Naive B cell (primary cell): ENCODE data around the gene FGF12. TPM values are rescaled to one million over a fixed set of nuclear protein-coding genes. Genes with fewer than 3 reads are reported as not detected.

Source experiments
- ATAC-seq, 2 donors: fragments of 150-1000 bp; cut with Tn5 transposase; 2 replicates each; pipeline ENCODE4 v1.10.0; 2021; ENCODE audit warnings: low read depth in 2 of 2, mild to moderate bottlenecking in 2 of 2, moderate library complexity in 2 of 2
- DNase-seq: peaks from one replicate; pipeline ENCODE4 v3.0.0; 2022
- H3K27ac Mint-ChIP-seq, 6 donors: one replicate each; pipeline ENCODE4 v1.8.0; 2020 to 2022; ENCODE audit warnings: mild to moderate bottlenecking in 6 of 6, mixed read lengths in 6 of 6, moderate library complexity in 5 of 6, inconsistent platforms in 2 of 6
- H3K27me3 Mint-ChIP-seq, 3 donors: one replicate each; pipeline ENCODE4 v1.8.0; 2021 to 2022; ENCODE audit warnings: mixed read lengths in 3 of 3, mild to moderate bottlenecking in 1 of 3
- H3K36me3 Mint-ChIP-seq, 2 donors: one replicate each; pipeline ENCODE4 v1.8.0; 2020 to 2022; ENCODE audit warnings: mixed read lengths in 2 of 2, inconsistent platforms in 1 of 2, mild to moderate bottlenecking in 1 of 2
- H3K4me1 Mint-ChIP-seq, 3 donors: one replicate each; pipeline ENCODE4 v1.8.0; 2020 to 2022; ENCODE audit warnings: mixed read lengths in 3 of 3, inconsistent platforms in 1 of 3, mild to moderate bottlenecking in 1 of 3, moderate library complexity in 1 of 3
- H3K4me3 Mint-ChIP-seq, 8 donors: one replicate each; pipeline ENCODE4 v1.8.0; 2020 to 2022; ENCODE audit warnings: mild to moderate bottlenecking in 8 of 8, mixed read lengths in 8 of 8, moderate library complexity in 8 of 8, inconsistent platforms in 2 of 8
- H3K9me3 Mint-ChIP-seq, 7 donors: one replicate each; pipeline ENCODE4 v1.8.0; 2020 to 2022; ENCODE audit warnings: mixed read lengths in 7 of 7, mild to moderate bottlenecking in 5 of 7, inconsistent platforms in 2 of 7, moderate library complexity in 1 of 7
- polyA plus RNA-seq, 6 donors: library from polyadenylated mRNA; unstranded; fragments of 300-500 nt; fragmentation: Illumina TruSeq; gene quantifications; one replicate each; pipeline ENCODE4 v1.2.3, GENCODE V29; 2021; ENCODE audit warnings: low read depth in 6 of 6

The FGF12 gene
- polyA plus RNA-seq, 6 donors from 2014 or later, result not detected

GRCh38 chr3:192284443-192285072 is 442.8 kb downstream of the FGF12 start:
- peaks cover 0 to 5% (median 0%) of the 10 kb centered on the region in 7 donors for H3K9me3 Mint-ChIP-seq

GRCh38 chr3:192281207-192281880 is 446.0 kb downstream of the FGF12 start:
- H3K27ac Mint-ChIP-seq, result no peak overlapping the region
- H3K4me3 Mint-ChIP-seq, result no peak overlapping the region
- DNase-seq, result no peak
- H3K4me1 Mint-ChIP-seq, result no peaks in the 10 kb centered on the region
- ATAC-seq, result no peak
- H3K9me3 Mint-ChIP-seq, result no peaks in the 10 kb centered on the region
- no peaks in the 10 kb centered on the region for H3K36me3 Mint-ChIP-seq
- H3K27me3 Mint-ChIP-seq, result no peaks in the 10 kb centered on the region

More at GRCh38 chr3:192284443-192285072, 442.8 kb downstream of the FGF12 start:
- DNase-seq, result no peak
- Mint-ChIP-seq H3K27me3 (no peaks in the 10 kb centered on the region), H3K4me3 (no peak overlapping the region), H3K27ac (no peak overlapping the region), H3K4me1 (no peaks in the 10 kb centered on the region), H3K36me3 (no peaks in the 10 kb centered on the region)
- ATAC-seq, result no peak

- Mint-ChIP-seq H3K4me3 (no peak overlapping the region), H3K36me3 (no peaks in the 10 kb centered on the region), H3K27ac (no peak overlapping the region), H3K9me3 (peaks cover 0 to 2% (median 0%) of the 10 kb centered on the region in 7 donors), H3K4me1 (no peaks in the 10 kb centered on the region), H3K27me3 (no peaks in the 10 kb centered on the region)
- DNase-seq, result no peak
- ATAC-seq, result no peak
Observed at GRCh38 chr3:192279664-192280063, 447.7 kb downstream of the FGF12 start.

- Mint-ChIP-seq H3K4me1 (no peaks in the 10 kb centered on the region), H3K27ac (no peak overlapping the region), H3K36me3 (no peaks in the 10 kb centered on the region), H3K27me3 (peaks cover 0 to 4% (median 0%) of the 10 kb centered on the region in 3 donors), H3K9me3 (peaks cover 0 to 2% (median 0%) of the 10 kb centered on the region in 7 donors), H3K4me3 (no peak overlapping the region)
- ATAC-seq, result no peak
- DNase-seq, result no peak
Observed at GRCh38 chr3:192277477-192277876, 449.9 kb downstream of the FGF12 start.

GRCh38 chr3:192275741-192276355 is 451.5 kb downstream of the FGF12 start:
- no peak overlapping the region for H3K27ac Mint-ChIP-seq
- H3K36me3 Mint-ChIP-seq, result no peaks in the 10 kb centered on the region
- H3K4me1 Mint-ChIP-seq, result no peaks in the 10 kb centered on the region
- peaks cover 0 to 2% (median 0%) of the 10 kb centered on the region in 7 donors for H3K9me3 Mint-ChIP-seq
- peaks cover 0 to 4% (median 0%) of the 10 kb centered on the region in 3 donors for H3K27me3 Mint-ChIP-seq
- H3K4me3 Mint-ChIP-seq, result no peak overlapping the region
- DNase-seq (no peak), ATAC-seq (no peak)

GRCh38 chr3:192273697-192274010 is 453.7 kb downstream of the FGF12 start:
- DNase-seq (no peak), ATAC-seq (no peak)
- Mint-ChIP-seq H3K4me1 (no peaks in the 10 kb centered on the region), H3K9me3 (peaks cover 0 to 2% (median 0%) of the 10 kb centered on the region in 7 donors), H3K27ac (no peak overlapping the region), H3K27me3 (peaks cover 0 to 4% (median 0%) of the 10 kb centered on the region in 3 donors), H3K36me3 (no peaks in the 10 kb centered on the region), H3K4me3 (no peak overlapping the region)

- Mint-ChIP-seq H3K27ac (no peak overlapping the region), H3K4me1 (no peaks in the 10 kb centered on the region), H3K9me3 (peaks cover 0 to 2% (median 0%) of the 10 kb centered on the region in 7 donors), H3K27me3 (peaks cover 0 to 4% (median 0%) of the 10 kb centered on the region in 3 donors), H3K4me3 (no peak overlapping the region), H3K36me3 (no peaks in the 10 kb centered on the region)
- ATAC-seq, result no peak
- no peak for DNase-seq
Observed at GRCh38 chr3:192273001-192273696, 454.2 kb downstream of the FGF12 start.

- H3K27ac Mint-ChIP-seq, result no peak overlapping the region
- no peak for ATAC-seq
- no peaks in the 10 kb centered on the region for H3K4me1 Mint-ChIP-seq
- no peak overlapping the region for H3K4me3 Mint-ChIP-seq
- peaks cover 0 to 4% (median 0%) of the 10 kb centered on the region in 7 donors for H3K9me3 Mint-ChIP-seq
- no peaks in the 10 kb centered on the region for H3K27me3 Mint-ChIP-seq
- no peak for DNase-seq
- no peaks in the 10 kb centered on the region for H3K36me3 Mint-ChIP-seq
Observed at GRCh38 chr3:192262001-192262400, 465.3 kb downstream of the FGF12 start.

- DNase-seq (no peak), ATAC-seq (no peak)
- Mint-ChIP-seq H3K4me3 (peak overlapping the region in 1 of 8 donors; percentile 47), H3K36me3 (no peaks in the 10 kb centered on the region), H3K27ac (no peak overlapping the region), H3K4me1 (no peaks in the 10 kb centered on the region), H3K9me3 (peaks cover 0 to 4% (median 0%) of the 10 kb centered on the region in 7 donors), H3K27me3 (no peaks in the 10 kb centered on the region)
Observed at GRCh38 chr3:192261135-192261534, 466.2 kb downstream of the FGF12 start.

- DNase-seq (no peak), ATAC-seq (no peak)
- H3K4me3 Mint-ChIP-seq, result no peak overlapping the region
- H3K27me3 Mint-ChIP-seq, result no peaks in the 10 kb centered on the region
- H3K4me1 Mint-ChIP-seq, result no peaks in the 10 kb centered on the region
- H3K36me3 Mint-ChIP-seq, result no peaks in the 10 kb centered on the region
- no peak overlapping the region for H3K27ac Mint-ChIP-seq
- peaks cover 0 to 4% (median 0%) of the 10 kb centered on the region in 7 donors for H3K9me3 Mint-ChIP-seq
Observed at GRCh38 chr3:192260116-192261010, 467.0 kb downstream of the FGF12 start.

GRCh38 chr3:192259661-192260060 is 467.7 kb downstream of the FGF12 start:
- DNase-seq (no peak), ATAC-seq (no peak)
- Mint-ChIP-seq H3K27ac (no peak overlapping the region), H3K36me3 (no peaks in the 10 kb centered on the region), H3K4me3 (no peak overlapping the region), H3K27me3 (no peaks in the 10 kb centered on the region), H3K9me3 (peaks cover 0 to 4% (median 0%) of the 10 kb centered on the region in 7 donors), H3K4me1 (no peaks in the 10 kb centered on the region)

- ATAC-seq (no peak), DNase-seq (no peak)
- no peak overlapping the region for H3K27ac Mint-ChIP-seq
- no peaks in the 10 kb centered on the region for H3K27me3 Mint-ChIP-seq
- peaks cover 0 to 4% (median 0%) of the 10 kb centered on the region in 7 donors for H3K9me3 Mint-ChIP-seq
- H3K36me3 Mint-ChIP-seq, result no peaks in the 10 kb centered on the region
- H3K4me1 Mint-ChIP-seq, result no peaks in the 10 kb centered on the region
- no peak overlapping the region for H3K4me3 Mint-ChIP-seq
Observed at GRCh38 chr3:192258721-192259120, 468.6 kb downstream of the FGF12 start.

- Mint-ChIP-seq H3K27me3 (no peaks in the 10 kb centered on the region), H3K36me3 (no peaks in the 10 kb centered on the region), H3K9me3 (peaks cover 0 to 4% (median 0%) of the 10 kb centered on the region in 7 donors), H3K4me1 (no peaks in the 10 kb centered on the region), H3K27ac (no peak overlapping the region), H3K4me3 (no peak overlapping the region)
- ATAC-seq (no peak), DNase-seq (no peak)
Observed at GRCh38 chr3:192255839-192256238, 471.5 kb downstream of the FGF12 start.
